HG03521 (cell line): ENCODE results near the gene SBDS.
"Not testable (repeated sequence)": the region's sequence is repeated elsewhere in the genome, so short reads cannot be mapped to it uniquely, and the experiment has no call there.

Source experiments
- ATAC-seq: cut with Tn5 transposase; IDR thresholded peaks from one replicate; pipeline ENCODE4 v1.9.1; 2021; ENCODE audit warnings: mild to moderate bottlenecking, moderate library complexity; ENCODE audit not compliant: unreplicated experiment

SBDS gene

DNA sequence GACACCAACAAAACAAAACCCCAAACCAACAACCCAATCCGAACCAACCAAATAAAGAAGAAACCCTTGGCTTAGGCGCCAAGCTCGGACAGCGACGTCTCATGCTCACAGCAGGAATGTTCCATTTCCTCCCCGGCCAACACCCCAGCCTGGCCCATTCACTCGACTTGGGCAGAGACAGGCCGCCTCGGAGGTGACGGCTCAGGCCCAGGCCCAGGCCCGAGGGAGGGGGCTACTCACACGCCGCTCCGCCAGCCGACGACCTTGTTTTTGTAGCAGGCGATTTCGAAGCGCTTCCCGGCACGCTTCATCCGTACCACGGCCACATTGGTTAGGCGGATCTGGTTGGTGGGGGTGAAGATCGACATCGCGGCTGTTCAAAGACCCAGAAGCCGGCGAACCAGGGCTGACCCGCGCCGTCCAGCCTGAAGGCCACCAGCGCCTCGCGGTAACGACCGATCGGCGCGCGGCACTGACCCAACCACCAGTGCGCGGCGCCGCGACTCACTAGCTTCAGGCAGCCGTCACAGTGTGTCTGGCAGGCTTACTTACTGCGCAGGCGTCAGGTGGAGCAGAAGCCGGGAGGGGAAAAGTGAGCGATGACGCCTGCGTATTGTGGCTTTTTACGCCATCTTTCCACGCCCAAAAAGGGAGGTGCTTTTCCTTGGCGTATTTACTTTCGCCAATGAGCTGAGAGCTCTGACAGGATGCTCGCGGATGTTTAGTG, at the start of gene SBDS:
TSS of gene SBDS (minus strand) at position 537 of the 727 bp plus-strand sequence. CDS start at position 368, 169 bp downstream.
- peak; percentile 62 for ATAC-seq

DNA sequence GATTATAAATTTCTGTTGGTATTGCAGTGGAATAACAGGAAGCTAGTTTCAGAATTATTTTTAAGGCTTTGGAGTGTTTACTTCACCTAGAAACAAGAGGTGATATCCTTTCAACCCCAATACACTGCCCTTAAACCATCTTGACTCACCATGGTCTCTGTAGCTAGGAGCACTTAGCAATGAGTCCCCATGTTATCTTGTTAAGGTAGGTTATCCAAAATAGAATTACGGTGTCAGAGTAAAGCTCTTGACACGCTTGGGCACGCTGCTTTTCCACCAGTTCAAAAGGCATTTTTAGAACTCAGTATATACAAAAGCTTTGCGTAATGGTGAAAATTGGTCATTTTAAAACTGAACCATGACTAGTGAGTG, 48.2 kb upstream of the SBDS start:
- not testable (repeated sequence) for ATAC-seq

DNA sequence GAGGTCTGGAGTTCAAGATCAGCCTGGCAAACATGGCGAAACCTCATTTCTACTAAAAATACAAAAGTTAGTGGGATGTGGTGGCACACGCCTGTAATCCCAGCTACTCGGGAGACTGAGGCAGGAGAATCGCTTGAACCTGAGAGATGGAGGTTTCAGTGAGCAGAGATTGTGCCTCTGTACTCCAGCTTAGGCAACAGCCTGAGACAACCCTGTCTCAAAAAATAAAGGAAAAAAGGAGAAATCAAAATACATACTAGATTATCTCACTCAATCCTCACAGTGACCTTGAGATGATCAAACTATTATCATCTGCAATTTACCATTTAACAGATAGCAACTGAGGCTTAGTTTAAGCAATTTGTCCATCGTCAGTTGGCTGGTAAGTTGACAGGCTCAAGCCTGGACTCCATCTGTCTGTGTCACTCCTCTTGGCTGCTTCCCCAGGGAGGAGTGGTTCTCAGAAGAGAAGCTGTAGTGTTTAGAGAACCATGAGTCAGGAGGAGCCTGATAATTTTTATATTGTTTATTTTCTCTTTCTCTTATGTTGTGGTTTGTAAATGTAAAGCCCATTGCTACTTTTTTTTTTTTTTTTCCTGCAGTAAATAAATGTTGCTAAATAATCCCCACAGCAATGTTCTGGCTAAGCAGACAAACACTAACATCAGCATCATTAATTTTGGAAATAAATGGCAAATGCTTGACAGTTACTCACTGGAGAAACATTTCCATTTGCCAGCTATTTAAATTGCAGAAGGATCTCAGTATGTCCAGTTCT, 47.6 kb upstream of the SBDS start:
- not testable (repeated sequence) for ATAC-seq

DNA sequence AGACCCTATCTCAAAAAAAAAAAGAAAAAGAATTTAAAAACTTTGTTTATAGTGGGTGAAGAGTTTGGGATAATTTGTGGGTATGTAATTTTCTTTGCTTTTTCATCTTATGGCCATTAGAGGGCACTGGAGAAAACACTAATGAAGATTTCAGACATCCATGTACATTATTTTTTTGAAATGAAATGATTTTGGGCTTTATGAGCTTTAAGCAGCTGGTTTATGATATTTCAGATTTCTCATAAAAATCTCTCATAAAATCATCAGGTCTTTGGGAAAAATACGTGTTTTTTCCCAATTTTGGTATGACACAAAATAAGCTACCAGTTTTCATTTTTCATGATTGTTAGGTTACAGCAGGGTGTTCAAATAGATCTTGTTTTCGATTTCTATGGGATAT, 45.4 kb upstream of the SBDS start:
- not testable (repeated sequence) for ATAC-seq

DNA sequence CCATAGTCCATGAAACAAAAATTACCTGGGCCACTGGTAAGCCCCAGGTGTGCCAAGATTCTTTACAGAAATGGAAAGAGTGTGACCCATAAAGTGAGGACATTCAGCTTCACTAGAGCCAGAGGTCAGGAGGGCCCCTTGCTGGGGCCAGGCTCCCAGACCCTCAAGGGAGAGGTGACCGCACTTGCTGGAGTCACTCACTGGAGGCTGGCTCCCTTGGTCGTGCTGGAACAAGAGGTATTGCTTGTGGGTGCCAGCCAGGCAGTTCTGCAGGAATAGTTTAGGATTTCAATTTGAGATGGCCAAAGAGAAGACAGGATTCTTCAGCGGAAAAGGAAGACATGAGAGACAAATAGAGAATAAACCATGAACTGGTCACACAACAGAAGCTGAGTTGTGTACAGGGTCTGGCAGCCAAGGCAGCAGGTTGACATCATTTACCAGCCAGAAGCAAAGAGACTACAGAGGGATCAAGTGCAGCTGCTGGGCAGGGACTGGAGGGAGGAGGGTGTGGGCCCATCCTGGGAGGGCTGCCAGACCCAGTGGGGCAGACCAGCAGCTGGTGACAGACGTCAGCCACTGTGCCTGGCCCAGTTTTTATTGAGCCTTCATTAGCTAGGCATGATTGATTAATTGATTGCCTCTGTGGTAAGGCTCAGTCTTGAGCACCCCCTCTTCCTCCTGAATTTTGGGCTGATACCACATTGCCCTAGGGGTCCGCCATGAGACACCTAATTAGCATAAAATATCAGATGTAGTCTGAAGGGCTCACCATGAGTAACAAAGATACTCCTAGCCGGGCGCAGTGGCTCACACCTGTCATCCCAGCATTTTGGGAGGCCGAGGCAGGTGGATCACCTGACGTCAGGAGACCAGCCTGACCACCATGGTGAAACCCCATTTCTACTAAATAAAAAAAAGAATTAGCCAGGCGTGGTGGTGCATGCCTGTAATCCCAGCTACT, 41.3 kb upstream of the SBDS start:
- not testable (repeated sequence) for ATAC-seq

DNA sequence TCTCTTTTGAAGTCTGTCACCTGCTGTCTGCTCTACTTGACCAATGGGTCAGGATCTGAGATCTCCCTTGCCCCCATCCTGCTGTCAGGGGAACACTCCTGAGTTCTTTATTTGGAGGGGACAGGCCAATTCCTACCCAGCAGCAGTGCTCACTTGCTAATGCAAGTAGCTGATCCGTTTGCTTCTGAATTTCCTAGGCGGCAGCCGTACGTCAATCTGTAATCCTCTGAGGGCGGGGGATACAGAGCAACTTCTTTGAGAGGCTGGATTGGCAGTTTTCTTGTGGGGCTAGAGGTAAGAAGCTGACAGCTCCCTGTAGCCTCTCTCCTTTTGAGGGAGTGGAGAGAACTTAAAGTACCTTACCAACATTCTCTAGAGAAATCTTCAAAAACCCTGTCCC, 37.9 kb upstream of the SBDS start:
- no peak for ATAC-seq

DNA sequence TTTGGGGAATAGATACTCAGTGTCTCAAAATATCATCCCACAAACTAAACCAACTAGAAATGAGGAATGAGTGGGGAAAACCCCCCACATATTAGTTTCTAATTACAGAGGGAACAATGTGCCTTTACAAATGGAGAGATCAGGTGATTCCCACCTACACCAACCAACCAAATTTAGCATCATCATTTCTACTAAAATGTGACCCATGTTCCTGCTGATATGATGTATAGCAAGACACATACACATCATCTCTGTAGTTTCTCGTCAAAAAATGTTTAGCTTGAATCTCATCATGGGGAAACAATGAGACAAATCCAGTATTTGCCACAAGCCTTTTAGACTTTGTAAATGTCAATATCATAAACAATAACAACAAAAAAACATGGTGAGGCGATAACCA, 36.3 kb upstream of the SBDS start:
- not testable (repeated sequence) for ATAC-seq

DNA sequence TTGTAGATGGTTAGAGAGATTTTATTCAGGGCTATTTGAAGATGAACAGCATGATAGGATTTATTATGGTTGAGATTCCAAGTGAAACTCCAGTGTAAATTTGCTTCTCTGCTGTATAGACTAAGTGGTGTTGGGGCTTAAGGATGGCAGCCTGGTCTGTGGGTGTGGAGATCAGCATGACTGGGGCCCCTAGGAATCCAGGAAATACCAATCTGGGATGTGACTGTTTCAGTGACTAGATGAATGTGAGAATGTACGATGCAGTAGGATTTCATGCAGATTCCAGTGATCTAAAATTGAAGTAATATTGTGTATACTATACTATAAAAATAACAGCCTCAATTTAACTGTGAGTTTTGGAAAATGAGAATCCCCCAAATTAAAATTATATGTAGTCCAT, 30.1 kb upstream of the SBDS start:
- ATAC-seq = not testable (repeated sequence)

DNA sequence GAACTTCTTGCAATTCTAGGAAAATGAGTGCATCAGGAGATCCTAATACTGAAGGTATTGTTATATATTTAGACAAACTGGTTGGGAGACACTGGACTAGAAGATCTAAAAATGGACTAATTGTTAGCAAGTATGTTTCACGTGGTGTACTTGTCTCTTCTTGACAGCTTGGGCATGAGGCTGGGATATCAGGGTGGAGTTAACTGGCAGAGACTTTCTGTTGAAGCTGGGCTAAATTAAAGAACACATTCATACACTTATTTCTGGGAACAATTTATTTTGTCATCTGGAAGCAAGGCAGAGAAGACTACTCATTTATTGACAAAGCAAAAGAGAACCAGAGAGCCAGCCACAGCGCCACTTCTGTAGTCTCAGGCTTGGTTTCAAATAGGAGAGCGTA, 27.1 kb upstream of the SBDS start:
- ATAC-seq = no peak

DNA sequence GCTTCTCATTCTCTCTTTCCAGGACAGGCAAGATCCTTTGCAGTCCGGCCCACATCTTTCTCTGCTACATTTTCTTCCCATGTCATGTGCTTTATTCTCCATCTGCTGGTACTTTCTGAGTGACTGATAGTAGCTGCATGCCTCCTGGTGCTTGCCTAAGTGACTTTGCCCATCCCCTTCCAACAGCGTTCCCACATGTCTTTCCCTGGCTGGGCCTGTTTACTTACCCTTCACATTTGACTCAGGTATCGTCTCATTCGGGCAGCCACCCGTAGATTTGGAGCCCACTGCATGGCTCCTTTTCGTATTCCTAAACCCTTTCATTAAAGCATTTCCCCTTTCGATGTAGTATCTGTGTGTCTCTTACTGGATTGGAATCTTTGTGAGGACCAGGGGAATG, 25.9 kb upstream of the SBDS start:
- no peak for ATAC-seq

DNA sequence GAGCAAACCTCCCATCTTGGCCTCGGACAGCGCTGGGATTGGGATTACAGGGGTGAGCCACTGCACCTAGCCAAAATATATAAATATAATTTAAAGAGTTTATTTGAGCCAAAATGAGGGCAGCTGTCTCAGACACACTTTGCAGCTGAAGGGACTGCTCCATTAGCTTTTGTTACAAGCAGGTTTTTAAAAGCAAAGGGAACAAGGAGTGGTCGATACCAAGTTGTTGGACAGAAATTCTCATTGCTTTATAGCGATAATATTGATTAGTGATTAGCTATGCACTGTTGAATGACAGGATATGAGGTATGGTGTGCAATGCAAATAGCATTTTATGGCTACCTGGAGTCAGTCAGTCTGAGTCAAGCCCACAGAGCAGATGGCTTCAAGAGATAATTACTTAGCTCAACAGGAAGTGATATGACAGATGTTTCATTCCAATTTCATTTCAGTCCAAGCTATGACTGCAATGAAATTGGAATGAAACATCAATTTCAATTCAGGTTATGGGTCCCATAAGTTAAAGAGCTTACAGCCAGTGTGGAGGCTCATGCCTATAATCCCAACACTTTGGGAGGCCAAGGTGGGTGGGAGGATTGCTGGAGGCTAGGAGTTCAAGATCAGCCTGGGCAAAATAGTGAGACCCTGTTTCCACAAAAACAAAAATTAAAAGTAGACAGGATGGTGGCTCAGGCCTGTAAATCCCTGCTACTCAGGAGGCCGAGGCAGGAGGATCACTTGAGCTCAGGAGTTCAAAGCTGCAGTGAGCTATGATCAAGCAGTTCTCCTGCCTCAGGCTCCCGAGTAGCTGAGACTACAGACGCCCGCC, 24.4 kb upstream of the SBDS start:
- ATAC-seq = no peak

DNA sequence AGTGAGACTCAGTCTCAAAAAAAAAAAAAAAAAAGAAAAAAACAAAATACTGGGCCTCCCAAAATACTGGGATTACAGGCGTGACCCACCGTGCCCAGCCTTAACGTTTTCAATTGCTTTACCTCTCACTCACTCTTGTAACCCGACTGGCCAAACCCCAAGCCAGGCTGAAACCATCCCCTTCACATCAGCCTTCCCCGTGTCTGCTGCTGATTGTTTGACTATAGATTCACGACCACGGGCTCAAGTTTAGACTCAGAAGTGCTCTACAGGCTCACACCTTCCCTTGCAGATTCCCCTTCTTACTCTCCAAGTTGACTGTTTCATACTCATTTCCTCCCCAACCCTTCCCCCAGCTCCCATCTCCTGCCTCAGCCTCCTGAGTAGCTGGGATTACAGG, 23.6 kb upstream of the SBDS start:
- no peak for ATAC-seq

DNA sequence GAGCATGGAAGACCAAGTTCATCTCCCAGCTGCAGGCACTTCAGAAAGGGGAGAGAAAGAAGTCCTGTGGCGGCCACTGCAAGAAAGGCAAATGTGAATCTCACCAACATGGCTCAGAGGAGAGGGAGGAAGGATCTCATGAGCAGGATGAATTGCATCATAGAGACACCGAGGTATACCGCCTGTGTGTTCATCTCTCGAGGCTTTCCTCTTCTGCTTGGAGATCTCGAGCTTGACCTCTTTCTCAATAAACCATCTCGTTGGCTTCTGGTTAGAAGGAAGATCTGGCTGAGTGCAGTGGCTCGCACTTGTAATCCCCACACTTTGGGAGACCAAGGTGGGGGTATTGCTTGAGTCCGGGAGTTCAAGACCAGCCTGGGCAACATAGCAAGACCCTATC, 22.6 kb upstream of the SBDS start:
- ATAC-seq = not testable (repeated sequence)

DNA sequence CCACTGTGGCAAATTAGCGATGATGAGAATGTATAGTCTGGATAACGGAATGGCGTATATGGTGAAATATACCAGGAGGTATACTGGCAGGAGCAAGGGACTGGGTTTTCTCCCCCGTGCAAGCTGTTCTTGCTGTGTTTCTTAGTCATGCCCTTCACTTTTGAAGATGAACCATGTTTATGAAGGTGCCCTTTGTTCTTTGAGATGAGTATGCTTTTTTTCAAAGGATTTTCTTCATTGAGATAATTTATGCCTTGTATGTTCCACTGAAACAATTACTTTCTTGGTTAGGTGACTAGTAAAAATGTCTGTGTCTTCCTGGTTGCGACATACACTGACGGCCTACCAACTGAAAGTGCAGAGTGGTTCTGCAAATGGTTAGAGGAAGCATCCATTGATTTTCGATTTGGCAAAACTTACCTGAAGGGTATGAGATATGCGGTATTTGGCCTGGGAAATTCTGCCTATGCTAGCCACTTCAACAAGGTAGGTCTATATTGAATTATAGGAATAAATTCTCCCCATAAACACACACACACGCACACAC, 18.8 kb upstream of the SBDS start:
- not testable (repeated sequence) for ATAC-seq

DNA sequence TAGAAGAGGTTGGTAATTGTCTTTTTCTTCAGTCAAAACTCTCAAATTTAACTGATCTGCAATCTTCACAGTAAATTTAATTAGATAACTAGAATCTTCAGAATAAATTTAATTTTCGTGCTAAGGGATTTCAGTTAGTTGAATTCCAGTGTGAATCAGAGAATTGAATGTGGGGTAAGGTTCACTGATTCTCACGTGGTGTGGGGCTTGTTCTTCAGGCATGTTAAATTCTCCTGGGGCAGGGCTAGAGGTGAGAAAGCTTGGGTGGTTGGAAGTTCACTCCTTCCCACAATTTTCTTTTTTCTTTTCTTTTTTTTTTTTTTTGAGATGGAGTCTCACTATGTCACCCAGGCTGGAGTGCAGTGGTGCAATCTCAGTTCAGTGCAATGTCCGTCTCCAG, 14.3 kb upstream of the SBDS start:
- ATAC-seq = not testable (repeated sequence)

DNA sequence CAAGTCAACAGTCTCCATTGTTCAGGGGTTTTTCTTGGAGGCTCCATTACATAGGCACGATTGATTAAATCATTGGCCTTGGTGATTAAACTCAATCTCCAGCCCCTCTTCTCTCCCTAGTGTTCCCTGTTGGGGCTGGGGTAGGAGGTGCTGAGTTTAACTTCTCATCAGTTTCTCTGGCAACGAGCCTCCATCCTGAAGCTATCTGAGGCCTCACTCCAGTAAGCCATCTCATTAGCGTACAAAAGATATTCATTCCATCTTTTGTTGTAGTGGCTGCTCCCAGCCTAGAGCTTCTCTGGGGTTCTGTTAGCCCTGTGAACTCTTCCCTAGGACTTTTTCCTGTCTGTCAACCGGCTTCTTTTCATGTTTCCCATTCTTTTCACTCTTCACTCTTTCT, 12.9 kb upstream of the SBDS start:
- ATAC-seq = no peak

DNA sequence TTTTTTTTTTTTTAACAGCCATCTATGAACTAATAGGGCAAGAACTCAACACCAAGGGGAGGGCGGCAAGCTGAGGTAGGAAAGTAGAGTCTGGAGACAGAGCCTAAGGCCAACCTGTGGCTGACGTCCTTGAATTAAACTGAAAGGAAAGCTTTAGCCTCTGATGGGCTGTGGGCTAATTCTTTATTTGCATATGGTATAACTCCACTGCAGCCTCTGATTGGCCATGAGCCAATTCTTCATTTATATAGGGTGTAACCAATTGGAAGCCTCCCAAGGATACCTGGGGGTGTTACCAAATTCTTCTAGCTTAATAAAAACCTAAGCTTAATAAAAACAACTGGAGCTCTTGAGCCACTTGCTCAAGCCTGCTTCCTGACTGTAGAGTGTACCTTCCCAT, 11.6 kb upstream of the SBDS start:
- no peak for ATAC-seq

DNA sequence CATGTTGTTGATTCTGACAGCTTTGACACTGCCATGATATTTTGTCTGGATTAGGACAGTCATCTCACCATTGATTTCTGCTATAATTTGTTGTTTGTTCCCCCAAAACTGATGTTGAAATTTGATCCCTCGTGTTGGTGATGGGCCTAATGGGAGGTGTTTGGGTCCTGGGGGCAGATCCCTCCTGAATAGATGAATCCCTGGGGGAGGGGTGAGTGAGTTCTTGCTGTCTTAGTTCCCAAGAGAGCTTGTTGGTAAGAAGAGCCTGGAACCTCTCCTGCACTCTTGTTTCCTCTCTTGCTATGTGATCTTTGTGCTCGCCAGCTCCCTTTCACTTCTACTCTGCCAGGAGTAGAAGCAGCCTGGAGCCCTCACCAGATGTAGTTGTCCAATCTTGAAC, 8.8 kb upstream of the SBDS start:
- not testable (repeated sequence) for ATAC-seq

DNA sequence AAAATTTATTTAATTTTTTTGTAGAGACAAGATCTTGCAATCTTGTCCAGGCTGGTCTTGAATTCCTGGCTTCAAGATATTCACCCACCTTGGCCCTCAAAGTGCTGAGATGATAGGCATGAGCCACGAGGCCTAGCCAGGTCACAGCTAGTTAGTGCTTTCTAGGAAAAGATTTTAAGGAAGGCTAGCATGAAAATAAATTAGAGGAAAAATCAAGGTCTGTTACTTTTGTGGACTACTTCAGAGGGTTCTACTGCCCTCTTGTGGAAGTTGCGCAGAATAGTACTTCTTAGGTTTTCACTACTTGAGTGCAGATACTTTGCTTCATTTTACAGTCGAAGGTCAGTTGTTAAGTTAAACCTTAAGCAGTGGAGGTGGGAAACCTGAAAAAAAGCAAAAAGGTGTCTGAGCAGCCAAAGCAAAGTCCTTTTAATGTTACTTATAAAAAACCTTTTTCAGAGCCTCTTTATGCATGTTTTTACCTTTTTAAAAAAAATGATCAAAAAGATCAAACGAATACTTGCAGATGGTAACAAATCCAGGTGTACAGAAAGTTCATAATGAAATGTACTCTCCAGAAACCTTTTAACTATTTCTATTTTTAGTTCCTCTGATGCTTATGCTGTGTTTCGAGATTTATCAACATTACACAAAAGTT, 5.3 kb upstream of the SBDS start:
- not testable (repeated sequence) for ATAC-seq
